SK-N-SH (cell line): ENCODE measurements around the gene OPA1.

Experiments
- EP300 ChIP-seq, 2 experiments: IDR thresholded peaks; 2 replicates each; pipeline versions ENCODE4 v1.4.0 to v1.6.1; 2012; ENCODE audit warnings: borderline replicate concordance in 1 of 2, low read depth in 1 of 2, low read length in 1 of 2
- TF ChIP-seq, protein P1 (sequence below): fragments of 200-600 bp; sonication (generic); IDR thresholded peaks from 2 replicates; pipeline ENCODE4 v1.6.1; 2017; ENCODE audit warnings: antibody characterized with exemption, mild to moderate bottlenecking, moderate library complexity

- TF ChIP-seq, protein P1, sequence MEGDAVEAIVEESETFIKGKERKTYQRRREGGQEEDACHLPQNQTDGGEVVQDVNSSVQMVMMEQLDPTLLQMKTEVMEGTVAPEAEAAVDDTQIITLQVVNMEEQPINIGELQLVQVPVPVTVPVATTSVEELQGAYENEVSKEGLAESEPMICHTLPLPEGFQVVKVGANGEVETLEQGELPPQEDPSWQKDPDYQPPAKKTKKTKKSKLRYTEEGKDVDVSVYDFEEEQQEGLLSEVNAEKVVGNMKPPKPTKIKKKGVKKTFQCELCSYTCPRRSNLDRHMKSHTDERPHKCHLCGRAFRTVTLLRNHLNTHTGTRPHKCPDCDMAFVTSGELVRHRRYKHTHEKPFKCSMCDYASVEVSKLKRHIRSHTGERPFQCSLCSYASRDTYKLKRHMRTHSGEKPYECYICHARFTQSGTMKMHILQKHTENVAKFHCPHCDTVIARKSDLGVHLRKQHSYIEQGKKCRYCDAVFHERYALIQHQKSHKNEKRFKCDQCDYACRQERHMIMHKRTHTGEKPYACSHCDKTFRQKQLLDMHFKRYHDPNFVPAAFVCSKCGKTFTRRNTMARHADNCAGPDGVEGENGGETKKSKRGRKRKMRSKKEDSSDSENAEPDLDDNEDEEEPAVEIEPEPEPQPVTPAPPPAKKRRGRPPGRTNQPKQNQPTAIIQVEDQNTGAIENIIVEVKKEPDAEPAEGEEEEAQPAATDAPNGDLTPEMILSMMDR, result no peak
- TF ChIP-seq EP300 (IDR thresholded peaks at IDR 0.05; ENCODE audit: borderline replicate concordance in 1 of 2, low read depth in 1 of 2, low read length in 1 of 2), result no peak
Observed at GRCh38 chr3:193560870-193561269, 32.1 kb upstream of the OPA1 start.
